Measurements from ENCODE around the gene IP6K3.

IP6K3 gene

DNA sequence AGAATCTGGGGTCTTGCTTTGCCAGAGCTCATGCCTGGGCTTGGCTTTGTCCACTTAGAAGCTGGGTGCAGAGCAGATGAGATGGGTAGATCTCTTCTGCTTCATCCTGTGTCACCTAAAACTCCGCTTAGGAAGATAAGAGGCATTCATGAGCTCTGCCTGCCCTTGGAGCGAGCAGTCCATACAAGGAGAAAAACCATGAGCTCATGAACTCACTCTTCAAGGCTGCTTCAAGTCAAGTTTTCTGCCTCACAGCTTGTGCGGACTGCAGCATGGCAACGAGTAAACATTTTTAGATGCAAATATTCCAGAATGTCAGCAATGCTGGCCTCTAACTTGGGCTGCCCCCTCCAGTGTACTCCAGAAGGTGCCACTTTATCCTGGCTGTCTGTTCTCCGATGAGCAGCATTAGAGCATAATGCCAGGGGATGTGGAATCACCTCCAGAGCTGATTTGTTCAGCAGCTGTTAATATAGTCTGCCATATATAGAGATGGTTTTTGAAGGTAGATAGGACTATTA, 24.5 kb downstream of the IP6K3 start:
- no peak overlapping the region for H3K4me3 ChIP-seq (ENCODE audit: low read depth, low read length)
- TF ChIP-seq, protein P1, sequence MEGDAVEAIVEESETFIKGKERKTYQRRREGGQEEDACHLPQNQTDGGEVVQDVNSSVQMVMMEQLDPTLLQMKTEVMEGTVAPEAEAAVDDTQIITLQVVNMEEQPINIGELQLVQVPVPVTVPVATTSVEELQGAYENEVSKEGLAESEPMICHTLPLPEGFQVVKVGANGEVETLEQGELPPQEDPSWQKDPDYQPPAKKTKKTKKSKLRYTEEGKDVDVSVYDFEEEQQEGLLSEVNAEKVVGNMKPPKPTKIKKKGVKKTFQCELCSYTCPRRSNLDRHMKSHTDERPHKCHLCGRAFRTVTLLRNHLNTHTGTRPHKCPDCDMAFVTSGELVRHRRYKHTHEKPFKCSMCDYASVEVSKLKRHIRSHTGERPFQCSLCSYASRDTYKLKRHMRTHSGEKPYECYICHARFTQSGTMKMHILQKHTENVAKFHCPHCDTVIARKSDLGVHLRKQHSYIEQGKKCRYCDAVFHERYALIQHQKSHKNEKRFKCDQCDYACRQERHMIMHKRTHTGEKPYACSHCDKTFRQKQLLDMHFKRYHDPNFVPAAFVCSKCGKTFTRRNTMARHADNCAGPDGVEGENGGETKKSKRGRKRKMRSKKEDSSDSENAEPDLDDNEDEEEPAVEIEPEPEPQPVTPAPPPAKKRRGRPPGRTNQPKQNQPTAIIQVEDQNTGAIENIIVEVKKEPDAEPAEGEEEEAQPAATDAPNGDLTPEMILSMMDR (IDR thresholded peaks at IDR 0.05; ENCODE audit: low read depth, low read length), result no peak

DNA sequence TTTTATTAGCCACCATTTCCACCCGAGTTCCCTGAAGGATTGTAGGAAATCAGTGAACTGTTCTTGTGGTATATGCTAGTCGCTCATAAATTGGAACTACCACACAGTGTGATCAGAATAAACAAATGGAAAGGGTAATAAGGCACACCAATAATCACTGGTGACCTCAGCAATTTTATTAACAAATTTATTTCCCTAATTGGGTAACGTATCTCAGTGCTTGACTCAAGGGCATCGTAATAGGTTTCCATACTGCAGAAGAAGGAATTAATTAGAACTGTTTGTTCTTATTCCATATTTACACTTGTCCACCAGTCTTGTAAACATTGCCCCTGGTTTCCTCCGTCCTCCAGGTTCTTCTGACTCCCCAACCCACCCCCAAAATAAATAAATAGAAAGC, 25.2 kb downstream of the IP6K3 start:
- TF ChIP-seq, protein P1 (IDR thresholded peaks at IDR 0.05; ENCODE audit: low read depth, low read length), result no peak
- H3K4me3 ChIP-seq (ENCODE audit: low read depth, low read length), result no peak overlapping the region

DNA sequence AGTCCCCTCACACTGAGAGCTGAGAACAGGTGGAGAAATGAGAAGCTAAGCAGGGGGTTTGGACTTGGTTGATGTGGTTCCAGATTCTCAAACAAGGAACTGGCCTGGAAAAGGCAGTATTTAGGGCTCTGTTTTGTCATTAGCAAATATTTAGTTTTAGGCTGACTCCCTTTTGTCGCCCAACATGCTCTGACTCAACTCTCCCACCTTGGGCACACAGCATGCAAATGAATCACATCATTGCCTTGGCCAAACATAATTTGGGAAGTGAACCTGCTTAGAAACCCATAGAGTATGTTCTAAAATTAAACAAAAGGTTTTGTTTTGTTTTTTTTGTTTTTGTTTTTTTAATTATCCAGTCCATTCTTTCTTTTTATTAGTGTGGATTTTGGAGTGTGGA, 25.7 kb downstream of the IP6K3 start:
- no peak overlapping the region for H3K4me3 ChIP-seq (ENCODE audit: low read depth, low read length)
- TF ChIP-seq, protein P1 (IDR thresholded peaks at IDR 0.05; ENCODE audit: low read depth, low read length), result no peak

DNA sequence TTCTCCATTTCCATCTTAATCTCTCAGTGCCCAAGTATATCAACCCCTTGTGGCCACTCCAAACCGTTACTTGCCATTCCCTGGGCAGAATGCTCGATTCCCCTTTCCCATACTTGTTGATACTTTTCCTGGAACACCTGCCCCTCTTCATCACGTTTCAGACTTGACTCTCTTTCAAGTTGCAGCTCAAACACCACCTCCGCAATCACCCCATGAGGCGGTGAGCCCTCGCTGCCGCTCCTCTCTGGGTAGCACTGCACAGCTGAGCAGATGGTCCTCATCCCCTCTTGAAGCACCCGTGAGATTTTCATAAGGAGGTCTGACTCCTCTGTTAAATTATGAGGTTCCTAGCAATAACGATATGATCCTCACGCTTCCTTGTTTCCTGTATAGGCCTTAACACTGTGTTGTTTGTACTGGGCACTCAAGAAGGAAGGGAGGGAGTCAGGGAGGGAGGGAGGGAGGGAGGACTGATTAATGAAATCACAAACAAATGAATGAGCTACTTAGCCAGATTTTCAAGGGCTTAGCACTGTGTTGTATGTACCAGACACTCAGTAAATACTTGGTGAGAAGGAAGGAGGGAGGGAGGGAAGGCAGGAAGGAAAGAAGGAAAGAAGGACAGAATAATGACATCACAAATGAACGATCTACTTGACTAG, 27.2 kb downstream of the IP6K3 start:
- no peak overlapping the region for H3K4me3 ChIP-seq (ENCODE audit: low read depth, low read length)
- TF ChIP-seq, protein P1 (IDR thresholded peaks at IDR 0.05; ENCODE audit: low read depth, low read length), result no peak

DNA sequence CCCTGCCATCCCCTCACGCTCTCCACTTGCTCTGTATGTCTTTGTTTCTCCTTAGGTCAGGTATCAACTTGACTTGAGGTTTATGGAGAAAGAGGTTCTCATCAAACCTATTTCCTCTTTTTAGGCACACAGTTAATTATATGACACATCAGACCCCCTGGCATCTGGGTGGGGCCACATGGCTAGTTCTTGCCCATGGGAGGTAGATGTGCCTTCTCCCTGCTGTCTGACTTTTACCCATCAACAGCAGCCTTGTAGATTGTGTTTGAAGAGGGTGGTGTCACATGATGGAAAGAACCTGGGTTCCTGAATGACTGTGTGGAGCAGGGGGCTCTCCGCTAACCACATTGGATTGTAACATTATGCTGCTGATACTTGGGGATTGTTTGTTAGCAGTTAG, 28.0 kb downstream of the IP6K3 start:
- no peak overlapping the region for H3K4me3 ChIP-seq (ENCODE audit: low read depth, low read length)
- TF ChIP-seq, protein P1 (IDR thresholded peaks at IDR 0.05; ENCODE audit: low read depth, low read length), result no peak

DNA sequence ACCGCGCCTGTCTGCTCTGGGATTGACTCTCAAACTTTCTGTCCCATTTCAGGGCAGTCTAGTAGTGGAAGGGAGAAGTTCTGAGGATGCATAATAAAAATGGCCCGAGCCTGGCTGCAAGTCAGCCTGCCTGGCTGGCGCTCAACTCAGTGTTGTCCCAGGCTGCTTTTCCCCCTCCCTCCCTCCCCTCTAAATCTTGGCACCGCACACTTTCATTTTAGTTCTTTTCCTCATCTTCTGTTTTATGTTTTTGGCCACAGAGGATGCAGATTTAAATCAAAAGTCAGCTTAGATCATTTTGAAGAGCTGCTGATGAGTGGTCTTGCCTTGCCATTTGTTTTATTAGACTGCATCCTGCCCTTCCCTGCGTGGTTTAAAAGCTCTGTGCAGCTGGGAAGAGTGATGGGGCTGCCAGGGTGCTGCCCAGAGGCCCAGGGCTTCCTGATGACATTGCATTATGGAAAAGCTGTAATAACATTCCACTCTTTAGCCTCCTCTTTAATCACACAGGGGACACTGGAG, 28.7 kb downstream of the IP6K3 start:
- H3K4me3 ChIP-seq (ENCODE audit: low read depth, low read length), result no peak overlapping the region
- TF ChIP-seq, protein P1 (IDR thresholded peaks at IDR 0.05; ENCODE audit: low read depth, low read length), result no peak

DNA sequence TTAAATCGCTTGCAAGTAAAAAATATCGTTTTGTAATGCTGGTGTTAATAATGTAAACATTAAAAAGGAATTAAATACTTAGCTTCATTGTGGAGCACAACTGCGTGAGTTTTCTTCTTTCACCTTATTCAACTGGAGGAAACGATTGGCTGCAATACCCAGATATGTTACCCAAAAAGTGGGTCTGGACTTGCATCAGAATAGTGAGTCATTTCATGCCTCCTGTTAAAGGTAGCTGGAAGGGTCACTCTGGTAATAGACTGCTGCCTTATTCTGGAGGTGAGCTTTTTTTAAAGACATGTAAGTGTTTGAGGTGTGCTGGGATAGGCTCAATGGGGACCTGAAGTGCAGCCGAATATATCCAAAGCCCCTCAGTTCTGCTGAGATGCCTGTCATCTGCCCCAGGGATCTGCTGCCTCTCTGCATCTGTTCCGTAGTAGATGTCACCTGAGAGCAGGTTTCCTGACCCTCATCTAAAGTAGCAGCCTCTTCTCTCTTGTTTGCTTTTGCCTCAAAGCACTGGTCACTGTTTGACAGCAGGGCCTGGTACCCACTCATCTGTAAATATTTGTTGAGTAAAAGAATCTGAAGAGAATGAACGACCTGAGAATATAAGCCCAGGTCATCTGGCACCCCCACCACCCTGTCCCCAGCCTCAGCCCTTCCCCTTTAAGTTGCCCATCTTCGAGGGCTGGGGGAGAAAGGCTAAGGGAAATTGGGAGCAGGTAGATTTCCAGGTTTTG, 29.6 kb downstream of the IP6K3 start:
- TF ChIP-seq, protein P1 (IDR thresholded peaks at IDR 0.05; ENCODE audit: low read depth, low read length), result no peak
- H3K4me3 ChIP-seq (ENCODE audit: low read depth, low read length), result no peak overlapping the region
